ENCODE data around the gene CEP131.

Gene CEP131

DNA sequence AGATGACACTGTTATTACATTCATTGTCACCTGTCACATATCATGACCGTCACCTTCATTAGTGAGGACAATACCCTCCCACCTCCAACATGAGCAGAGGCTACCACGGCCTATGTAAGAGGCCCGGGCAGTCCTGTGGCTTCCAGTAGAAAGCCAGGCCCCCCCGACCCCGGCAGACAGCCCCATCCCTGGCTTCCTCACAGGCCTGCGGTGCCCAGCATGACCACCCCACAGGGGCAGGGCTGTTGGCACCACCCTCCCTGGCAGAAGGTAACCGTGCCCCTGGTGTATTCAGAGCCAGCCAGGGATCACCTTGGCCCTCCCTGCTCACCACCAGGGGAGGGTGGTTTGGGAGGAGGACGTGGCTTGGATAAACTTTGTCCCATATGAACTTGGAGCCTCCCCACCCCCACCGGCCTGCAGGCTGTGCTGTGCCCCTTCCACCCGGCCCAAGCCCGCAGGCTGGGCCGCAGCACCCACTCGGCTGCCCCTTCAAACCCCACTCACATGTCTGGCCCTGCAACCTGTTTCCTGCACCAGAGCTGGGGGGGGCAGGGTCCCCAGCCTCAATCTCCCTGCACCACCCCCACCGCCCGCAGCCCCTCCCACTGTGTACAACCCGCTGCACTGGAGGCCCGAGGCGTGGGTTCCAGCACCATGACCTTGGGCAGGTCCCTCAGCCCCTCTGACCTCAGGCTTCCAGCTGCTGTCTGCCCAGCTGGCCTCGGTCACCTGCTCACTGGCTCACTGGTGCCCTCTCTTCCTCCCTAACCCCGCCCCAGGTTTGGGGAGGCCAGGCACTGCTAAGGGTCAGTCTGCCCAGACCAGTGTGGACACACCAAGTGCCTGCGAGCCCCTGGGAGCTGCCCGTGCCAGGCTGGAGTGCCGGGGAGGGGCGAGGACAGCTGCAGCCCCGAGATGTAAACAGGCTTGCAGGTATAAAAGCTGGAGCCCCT, 44.4 kb downstream of the CEP131 start:
- in situ Hi-C loops (cut with MboI; ENCODE audit: low sequenced_read_pairs), result no loop called here

DNA sequence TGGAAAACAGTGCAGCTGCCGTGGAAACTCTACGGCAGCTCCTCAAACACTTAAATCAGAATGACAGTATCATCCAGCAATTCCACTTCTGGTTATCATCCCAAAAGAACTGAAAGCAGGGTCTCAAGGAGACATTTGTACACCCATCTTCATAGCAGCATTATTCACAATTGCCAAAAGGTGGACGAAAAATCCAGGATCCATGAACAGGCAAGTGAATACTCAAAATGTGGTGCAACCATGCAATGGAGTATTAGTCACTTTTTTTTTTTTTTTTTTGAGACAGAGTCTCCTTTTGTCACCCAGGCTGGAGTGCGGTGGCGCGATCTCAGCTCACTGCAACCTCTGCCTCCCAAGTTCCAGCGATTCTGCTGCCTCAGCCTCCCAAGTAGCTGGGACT, 46.1 kb downstream of the CEP131 start:
- in situ Hi-C loops (cut with MboI; ENCODE audit: low sequenced_read_pairs), result no loop called here

DNA sequence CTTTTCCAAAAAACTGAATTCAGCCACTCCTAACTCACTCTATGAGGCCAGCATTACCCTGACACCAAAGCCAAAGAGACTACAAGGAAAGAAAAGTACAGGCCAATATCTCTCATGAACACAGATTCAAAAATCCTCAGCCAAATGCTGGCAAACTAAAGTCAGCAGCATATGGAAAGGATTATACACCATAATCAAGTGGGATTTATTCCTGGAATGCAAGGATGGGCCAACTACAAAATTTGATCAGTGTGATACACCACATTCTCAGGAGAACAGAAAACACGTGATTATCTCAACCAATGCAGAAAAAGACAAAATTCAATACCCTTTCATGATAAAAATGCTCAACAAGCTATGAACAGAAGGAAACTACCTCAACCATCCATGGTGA, 49.0 kb downstream of the CEP131 start:
- in situ Hi-C loops (cut with MboI; ENCODE audit: low sequenced_read_pairs), result no loop called here

DNA sequence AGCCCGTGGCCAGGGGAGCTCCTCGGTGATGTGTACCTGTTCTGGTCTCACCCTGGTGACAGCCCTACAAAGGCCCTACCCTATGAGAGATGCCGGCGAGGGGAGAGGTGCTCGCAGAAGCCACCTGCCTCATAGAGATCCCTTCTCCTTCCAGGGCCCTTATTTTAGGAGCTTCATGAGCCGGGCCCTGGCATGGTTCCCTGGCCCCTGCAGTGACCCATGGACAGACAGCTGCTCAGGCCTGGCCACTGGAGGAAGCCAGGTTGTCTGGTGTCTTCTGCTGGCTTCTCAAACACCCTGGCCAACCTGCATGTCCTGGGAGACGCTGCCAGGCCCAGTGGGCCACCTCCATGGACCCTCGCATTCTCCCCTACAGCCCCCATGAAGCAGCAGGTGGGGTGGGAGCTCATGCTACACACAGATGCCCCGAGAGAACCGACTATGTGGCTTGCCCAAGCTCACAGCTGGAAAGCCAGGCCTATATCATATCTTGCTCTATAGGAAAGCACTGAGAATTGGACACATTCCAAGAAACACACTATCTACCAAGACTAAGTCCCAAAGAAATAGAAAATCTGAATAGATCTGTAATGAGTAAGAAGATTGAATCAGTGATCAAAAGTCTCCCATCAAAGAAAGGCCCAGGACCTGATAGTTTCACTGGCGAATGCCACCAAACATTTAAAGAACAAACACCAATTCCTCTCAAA, 49.6 kb downstream of the CEP131 start:
- in situ Hi-C loops (cut with MboI; ENCODE audit: low sequenced_read_pairs), result no loop called here

DNA sequence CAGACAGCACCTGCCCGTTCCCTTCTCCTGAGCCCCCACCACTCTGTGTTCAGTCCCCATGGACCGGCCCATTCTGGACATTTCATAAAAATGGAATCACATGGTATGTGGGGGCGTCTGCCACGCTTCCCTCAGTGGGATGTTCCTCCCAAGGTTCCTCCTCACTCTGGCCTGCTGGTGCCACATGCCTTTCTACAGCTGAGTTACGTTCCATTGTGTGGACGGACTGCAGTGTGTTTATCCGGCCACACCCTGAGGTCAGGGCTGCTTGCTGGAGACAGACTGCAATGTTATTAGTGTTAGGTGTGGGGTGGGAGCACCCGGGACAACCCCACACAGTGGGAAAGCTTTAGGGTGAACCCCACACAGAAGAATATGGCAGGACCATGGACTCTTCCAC, 50.8 kb downstream of the CEP131 start:
- in situ Hi-C loops (cut with MboI; ENCODE audit: low sequenced_read_pairs), result no loop called here

DNA sequence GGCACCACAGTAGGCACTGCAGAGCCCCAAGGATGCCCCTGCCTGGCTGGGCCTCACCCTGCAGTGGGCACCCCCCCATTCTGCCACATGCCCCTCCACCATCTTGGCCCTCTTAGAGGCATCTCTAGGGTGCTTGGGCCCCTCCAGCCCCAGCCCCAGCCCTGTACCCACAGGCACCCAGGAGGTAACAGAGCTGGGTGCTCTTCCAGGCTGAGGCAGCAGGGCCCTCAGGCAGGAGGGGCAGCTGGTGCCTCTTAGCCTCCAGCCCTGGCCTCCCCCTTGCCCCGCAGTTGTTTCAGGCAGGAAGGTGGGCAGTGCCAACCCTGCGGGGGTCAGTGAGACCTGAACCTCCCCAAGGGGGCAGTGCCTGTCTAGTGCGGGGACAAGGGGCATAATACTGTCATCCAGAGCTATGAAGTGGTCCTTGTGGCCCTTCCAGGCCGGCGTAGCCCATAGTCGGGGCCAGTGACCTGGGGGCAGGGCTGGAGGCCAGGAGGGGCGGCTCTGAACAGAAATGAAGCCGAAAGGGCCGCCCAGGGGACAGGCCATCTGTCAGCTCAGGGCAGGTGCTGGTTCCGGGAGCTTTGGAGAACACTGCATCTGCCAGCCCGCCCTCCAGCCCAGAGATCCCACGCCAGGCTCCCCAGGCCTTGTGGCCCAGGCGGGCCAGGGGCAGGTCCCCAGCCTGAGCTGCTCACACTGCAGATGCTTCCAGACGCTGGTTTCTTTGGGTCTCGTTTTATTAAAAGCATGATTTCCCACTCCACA, 51.9 kb downstream of the CEP131 start:
- in situ Hi-C loops (cut with MboI; ENCODE audit: low sequenced_read_pairs), result no loop called here

DNA sequence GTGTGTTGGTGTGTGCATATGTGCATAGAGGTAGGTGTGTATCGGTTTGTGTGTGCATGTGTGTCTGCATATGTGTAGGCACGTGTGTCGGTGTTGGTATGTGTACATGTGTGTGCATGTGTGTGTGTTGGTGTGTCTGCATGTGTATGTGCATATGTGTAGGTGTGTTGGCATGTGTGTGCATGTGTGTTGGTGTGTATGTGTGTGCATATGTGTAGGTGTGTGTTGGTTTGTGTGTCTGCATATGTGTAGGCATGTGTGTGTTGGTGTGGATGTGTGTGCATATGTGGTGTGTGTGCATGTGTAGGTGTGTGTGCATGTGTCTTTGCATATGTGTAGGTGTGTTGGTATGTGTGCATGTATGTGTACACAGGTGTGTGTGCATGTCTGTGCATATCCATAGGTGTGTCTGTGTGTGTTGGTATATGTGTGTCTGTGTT, 52.9 kb downstream of the CEP131 start:
- in situ Hi-C loops (cut with MboI; ENCODE audit: low sequenced_read_pairs), result no loop called here

DNA sequence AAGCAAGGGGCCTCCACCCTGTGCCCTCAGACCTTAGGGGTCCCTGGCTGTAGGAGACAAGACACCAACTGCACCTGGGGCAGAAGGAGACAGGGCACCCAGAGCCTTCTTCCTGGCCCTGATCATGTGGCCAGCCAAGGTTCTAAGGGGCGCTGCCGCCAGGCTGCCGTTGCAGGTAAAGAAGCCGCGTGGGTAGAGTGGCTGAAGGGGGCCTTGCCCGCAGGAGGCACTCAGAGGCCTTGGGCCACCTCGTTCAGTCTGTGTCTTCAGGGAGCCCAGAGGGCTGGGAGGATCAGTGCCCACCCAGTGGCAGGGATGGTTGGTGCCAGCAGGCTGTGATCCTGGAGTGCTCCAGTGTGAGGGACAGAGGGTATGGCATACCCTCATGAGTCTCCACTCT, 55.1 kb downstream of the CEP131 start:
- in situ Hi-C loops (cut with MboI; ENCODE audit: low sequenced_read_pairs), result no loop called here

DNA sequence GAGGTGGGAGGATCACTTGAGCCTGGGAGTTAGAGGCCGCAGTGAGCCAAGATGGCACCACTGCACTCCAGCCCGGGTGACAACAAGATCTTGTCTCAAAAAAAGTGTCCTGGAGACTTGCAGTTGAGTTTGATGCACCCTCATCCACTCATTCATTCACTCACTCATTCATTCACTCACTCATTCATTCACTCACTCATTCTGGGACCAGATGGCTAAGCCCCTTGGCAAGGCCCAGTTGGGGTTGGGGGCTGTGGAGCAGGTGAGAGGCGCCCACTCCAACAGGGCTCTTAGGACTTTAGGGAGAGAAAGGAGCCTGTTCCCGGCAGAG, 55.6 kb downstream of the CEP131 start:
- in situ Hi-C loops (cut with MboI; ENCODE audit: low sequenced_read_pairs), result no loop called here

DNA sequence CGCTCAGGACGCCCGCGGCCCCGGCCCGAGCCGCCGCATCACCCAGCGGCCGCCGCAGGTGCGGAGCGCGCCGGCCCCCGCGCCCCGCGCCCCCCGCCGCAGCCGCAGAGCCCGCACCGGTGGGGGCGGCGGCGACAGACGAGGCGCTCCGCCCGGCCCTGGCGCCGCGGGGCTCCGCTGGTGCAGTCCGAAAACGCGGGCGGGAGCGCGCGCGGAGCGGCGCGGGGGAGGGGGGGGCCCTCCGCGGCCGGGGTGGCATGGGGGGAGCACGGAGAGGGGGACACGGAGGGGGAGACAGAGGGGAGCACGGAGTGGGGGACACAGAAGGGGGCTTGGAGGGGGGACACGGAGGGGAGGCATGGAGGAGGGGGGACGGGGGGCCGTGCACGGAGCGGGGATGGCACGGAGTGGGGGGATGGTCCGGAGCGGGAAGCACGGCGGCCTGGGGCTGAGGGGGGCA, 56.7 kb downstream of the CEP131 start, which contains the start of gene AATK:
AATK (minus strand) TSS at position 189 of the 460 bp plus-strand sequence. CDS start 229 bp downstream, outside the sequence.
- in situ Hi-C loops (cut with MboI; ENCODE audit: low sequenced_read_pairs), result no loop called here

DNA sequence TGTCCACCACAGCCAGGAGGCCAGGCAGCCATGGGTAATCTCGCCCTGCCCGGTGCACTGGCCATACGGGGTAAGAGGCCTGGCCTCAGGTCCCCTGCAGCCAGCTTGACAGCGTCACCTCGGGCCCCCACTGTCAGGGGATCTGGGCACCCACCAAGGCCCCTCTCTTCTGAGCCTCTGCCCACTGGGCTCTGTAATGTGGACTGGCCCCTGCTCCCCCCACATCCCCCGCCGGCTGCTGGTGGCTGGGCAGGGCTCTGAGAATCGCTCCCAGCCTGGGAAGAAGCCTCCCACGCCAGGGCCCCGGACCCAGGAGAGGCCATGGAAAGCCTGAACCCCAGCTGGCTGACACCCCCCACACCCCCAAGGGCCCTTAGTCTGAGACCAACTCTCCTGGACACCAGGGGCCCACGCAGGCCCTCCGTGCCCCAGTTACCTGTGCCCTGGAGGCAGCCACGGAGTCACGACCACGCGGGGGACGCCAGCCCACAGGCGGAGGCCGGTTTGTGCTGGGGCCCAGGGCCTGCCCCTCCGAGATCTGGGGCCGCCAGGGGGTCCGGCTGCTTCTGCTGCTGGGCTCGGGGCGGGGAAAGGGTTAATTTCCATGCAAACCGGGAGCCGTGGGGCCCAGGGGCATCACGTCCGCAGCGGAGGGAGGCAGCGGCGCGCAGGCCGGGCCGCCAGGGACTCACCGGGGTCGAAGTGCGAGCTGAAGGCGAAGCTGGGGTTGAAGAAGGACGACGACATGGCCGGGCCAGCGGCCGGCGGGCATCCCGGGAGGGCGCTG, 57.3 kb downstream of the CEP131 start, which contains the start of gene PVALEF:
PVALEF (plus strand) TSS at position 262 of the 787 bp plus-strand sequence. CDS start 15,720 bp downstream, outside the sequence.
- in situ Hi-C loops (cut with MboI; ENCODE audit: low sequenced_read_pairs), result no loop called here

DNA sequence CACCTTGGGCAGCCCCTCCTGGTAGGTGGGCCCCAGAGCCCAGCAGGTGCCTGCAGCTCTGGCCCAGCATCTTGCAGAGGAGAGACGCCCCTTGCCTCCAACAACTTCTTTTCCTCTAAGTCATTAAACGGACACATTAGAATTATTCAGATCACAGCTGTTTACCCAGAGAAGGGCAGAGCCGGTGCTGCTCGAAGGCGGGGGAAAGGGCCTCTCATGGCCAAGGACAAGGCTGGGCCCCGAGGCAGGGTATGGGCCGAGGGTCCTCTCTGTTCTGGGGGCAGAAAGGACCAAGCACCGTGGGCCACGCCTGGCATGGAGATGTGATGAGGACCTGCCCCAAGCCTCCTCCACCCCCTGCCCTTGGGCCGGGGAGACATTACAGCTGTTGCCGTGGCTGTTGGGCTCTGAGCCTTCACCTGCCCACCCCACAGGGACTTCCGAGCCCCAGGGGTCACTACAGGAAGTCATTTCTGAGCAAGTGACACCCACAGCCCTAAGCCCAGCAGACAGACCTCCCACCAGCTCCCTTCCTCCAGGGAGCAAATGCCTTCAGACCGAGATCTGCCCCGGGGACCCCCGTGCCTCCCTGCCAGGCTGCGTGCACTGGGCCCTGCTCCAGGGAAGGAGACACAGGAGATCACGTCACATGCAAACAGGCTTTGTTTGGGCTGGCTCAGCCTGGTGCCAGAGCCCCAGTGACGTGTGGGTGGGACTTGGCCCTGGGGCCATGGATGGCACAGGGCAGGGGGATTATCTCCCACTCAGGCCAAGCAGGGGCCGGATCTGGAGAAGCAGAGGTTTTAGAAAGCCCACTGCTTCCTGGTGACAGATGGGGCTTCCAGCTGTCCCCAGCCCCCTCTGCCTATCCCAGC, 58.2 kb downstream of the CEP131 start:
- in situ Hi-C loops (cut with MboI; ENCODE audit: low sequenced_read_pairs), result no loop called here

DNA sequence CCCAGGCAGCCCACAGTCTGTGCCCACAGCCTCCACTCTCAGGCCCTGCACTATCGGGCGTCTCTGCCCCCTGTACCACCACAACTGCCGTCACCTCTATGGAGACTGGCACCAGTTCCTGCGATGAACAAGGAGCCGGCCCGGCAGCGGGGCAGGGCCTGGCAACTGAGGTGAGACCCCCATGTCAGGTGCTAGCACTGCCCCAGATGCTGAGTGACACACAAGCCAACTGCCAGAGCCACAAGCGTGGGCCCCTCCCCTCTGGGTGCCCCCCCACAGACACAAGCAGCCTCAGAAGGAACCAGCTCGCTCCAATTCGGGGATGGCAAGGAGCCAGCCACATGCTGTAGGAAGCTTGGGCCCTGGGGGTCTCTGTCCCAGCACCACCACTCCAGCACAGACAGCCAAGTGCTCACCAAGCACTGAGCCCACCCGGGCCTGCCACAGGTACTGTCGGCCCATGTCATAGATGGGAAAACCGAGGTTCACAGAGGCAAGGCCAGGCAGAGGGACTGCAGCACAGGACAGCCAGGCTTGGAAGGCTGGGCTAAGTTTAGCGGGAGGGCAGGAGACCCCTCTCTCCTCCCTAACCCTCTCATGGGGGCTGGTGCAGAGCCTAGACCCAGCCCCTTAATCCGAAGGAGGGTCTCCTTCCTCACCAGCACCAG, 58.9 kb downstream of the CEP131 start:
- in situ Hi-C loops (cut with MboI; ENCODE audit: low sequenced_read_pairs), result no loop called here

DNA sequence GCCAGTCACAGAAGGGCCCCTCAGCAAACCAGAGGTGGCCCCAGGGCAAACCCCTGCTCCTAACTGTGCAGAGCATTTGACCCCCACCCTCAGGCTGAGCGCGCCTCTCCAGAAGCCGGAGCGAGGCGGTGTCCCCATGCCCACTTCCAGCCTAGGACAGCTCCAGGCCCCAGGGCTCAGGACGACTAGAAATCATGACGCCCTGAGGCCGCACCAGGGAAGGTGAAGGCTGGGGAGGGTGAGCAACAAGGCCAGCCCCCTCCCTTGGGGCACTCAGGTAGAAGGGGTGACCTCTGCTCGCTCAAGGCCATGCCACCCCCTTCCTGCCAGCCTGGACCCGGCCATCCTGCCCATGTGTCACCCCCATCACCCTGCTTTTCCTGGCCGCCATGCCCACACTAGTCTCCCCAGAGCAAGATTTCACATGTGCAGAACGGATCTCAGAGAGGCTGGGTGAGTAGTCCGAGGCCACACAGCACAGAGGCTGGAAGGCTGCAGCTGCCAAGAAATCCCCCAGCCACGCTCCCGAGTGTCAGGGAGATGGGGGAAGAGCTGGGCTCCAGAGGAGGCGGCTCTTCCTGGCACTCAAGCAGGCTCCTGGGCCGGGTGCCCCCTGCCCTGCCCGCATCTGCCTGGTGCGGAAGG, 59.6 kb downstream of the CEP131 start:
- in situ Hi-C loops (cut with MboI; ENCODE audit: low sequenced_read_pairs), result no loop called here

DNA sequence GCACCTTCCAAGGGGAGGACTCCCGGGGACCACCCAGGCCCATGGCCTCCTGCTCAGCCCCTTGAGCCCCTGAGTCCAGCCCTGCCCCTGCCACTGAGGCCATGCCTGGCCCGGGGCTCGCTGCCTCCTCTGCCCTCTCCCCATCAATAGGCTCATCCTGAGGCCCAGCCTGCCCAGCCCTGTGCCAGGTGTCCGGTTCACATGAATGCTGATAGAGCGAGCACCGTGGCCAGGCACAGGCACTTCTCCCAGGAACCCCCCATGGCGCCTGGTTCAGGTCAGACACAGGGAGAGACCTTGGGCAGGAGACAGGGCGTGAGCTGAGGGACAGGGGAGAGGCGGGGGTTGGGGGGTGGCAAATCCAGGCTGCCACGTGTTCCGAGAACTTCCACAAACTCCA, 60.3 kb downstream of the CEP131 start:
- in situ Hi-C loops (cut with MboI; ENCODE audit: low sequenced_read_pairs), result no loop called here

DNA sequence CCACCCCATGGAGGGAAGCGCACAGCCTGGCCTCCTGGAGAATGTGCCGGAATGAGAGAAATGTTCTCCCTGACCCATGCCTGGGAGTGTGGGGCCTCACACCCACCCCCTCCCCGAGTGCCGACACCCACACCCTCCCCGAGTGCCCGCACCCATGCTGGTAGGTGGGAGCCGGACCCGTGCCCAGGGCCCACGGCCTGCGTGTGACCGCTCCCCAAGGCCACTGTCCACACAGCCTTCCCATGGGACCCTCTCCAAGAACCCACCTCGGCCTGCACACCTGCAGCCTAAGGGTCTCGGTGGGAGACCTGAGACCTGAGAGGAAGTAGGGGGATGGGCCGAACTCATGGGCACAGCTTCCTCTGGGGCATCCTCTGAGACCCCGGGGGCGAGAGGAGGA, 60.8 kb downstream of the CEP131 start:
- in situ Hi-C loops (cut with MboI; ENCODE audit: low sequenced_read_pairs), result no loop called here

DNA sequence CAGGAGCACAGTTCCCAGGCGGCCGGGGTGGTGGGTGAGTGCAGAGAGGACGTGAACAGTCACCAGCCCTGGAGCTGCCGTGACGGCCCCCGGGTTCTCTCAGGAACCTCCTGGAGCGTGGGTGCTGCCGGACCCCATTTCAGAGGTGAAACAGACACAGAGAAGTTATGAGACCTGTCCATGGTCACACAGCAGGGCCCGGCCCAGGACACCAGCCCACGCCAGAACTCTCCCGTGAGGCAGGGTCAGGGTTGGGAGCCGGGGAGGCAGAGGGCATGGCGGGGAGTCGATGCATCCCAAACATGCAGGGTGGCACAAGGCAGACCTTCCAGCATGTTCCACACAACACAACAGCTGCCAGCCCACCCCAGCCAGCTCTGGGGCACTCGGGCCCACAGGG, 61.2 kb downstream of the CEP131 start:
- in situ Hi-C loops (cut with MboI; ENCODE audit: low sequenced_read_pairs), result no loop called here

DNA sequence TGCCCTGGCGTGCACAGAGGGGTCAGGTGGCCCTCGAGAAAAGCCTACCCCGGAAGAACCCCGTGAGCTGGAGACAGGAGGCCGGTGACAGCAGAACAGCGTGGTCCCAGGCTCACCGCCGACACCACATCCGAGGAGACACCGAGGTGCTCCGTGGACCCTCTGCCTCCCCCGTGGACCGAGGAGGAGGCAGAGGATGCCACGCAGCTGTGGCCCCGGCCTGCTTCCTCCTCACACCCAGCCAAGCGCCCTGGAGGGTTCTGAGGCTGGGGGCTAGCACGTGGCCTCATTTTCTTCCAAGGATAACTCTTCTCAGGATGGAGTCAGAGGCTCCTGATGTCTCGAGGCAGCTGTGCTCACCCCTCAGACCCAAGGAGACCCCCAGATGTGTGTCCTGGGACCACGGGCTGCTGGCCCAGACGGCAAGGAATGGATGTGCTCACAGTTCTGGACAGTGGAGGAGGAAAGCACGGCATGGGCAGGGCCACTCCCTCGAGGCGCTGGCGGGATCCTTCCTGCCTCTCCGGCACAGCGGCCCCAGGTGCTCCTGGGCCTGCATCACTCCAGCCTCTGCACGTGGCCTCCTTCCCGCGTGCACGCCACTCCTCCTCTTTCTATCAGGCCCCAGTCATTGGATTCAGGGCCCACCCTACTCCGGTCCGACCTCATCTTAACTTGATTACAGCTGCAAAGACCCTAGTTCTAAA, 61.9 kb downstream of the CEP131 start:
- in situ Hi-C loops (cut with MboI; ENCODE audit: low sequenced_read_pairs), result no loop called here

Measured in HL-60/S4 treated with phorbol 12-myristate 13-acetate at 8.2 ng/mL for 4 days and 3 days (cell line).